ENCODE data around the gene MED13L. TPM values are rescaled to one million over a fixed set of nuclear protein-coding genes. Genes with fewer than 3 reads are reported as not detected.
A peak's percentile ranks its signal among the peaks of the same experiment; 100 is the strongest.

Gene MED13L
- total RNA-seq, 1 experiment from 2014 or later, result 69.5 TPM

DNA sequence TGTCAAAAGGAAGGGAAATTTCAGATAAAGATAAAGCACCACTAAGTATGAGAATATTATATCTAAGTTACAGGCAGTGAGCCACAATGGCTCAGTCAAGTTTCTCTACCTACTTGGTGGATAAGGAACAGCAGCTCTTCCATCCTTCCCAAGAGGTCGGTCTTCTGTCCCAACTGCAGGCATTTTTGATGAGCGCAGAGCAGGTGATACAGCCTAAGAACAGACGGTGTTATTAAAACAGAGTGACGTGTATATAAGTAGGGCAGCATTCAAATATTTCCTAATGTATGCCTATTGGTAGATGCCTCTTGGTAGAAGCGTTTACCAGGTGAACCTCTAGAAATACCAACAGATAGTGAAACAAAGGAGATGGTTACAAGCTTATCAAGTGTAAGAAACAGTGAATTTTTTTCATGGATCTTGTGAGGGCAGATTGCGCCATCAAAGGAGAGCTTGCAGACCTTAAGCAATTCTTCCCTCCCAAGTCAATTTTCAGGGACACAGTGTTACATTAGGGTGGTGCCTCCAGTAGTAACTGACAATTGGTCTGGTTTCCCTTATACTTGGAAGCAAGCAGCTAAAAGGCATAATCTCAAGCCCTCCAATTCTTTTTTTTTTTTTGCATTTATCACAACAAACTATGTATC lies 274.5 kb downstream of the MED13L start:
- H3K4me3 ChIP-seq, result no peak overlapping the region
- H3K4me1 ChIP-seq (replicated peaks), result peaks cover 10% of the 10 kb centered on the region
- H3K9me3 ChIP-seq (replicated peaks), result no peaks in the 10 kb centered on the region
- no peak for DNase-seq (ENCODE audit: low read depth in 1 of 2, low spot score in 2 of 2)
- H3K36me3 ChIP-seq, result peaks cover 56% of the 10 kb centered on the region
- no peaks in the 10 kb centered on the region for H3K27me3 ChIP-seq (replicated peaks)
- H3K27ac ChIP-seq, result no peak overlapping the region

DNA sequence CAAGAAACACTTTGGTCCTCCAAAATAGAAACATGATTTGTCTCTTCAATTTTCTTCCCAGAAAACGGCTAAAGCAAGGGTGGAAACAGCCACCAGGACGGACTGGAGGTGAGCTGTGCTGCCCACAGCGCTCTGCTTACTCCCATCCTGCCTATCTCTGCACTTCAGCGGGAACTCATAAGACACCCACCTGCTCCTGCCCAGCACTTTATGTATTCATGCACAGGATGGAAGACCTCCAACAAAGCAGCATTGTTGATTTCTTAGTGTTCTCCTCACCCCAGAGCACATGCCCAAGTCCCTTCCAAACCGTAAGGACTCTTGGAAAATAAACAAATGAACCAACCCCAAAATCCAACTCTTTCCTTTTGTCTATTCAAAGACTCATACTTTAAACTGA lies 277.2 kb downstream of the MED13L start:
- no peaks in the 10 kb centered on the region for H3K9me3 ChIP-seq (replicated peaks)
- no peak overlapping the region for H3K27ac ChIP-seq
- H3K36me3 ChIP-seq, result peaks cover 50% of the 10 kb centered on the region
- H3K4me1 ChIP-seq (replicated peaks), result peaks cover 10% of the 10 kb centered on the region
- no peaks in the 10 kb centered on the region for H3K27me3 ChIP-seq (replicated peaks)
- H3K4me3 ChIP-seq, result no peak overlapping the region
- peak in 1 of 2 experiments; percentile 18 for DNase-seq (ENCODE audit: low read depth in 1 of 2, low spot score in 2 of 2)

DNA sequence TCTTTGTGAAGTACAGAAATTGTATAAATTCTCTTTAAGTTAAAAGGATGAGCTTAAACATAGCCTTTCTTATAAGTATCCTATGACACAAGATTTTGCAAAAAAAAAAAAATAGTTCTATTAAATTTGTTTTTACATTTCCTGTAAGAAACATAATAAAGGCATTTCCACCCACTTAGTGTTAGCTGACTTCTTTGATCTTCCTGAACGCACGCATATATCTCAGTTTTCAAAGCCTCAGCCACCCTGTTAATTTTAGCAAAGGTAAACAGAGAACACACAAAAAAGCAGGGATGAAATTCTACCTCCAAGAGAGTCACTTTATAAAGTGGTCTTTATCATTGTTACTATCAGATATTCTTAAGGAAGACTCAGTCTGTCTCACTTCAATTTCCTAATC lies 277.9 kb downstream of the MED13L start:
- H3K9me3 ChIP-seq (replicated peaks), result no peaks in the 10 kb centered on the region
- no peak overlapping the region for H3K27ac ChIP-seq
- no peak for DNase-seq (ENCODE audit: low read depth in 1 of 2, low spot score in 2 of 2)
- H3K4me3 ChIP-seq, result no peak overlapping the region
- H3K36me3 ChIP-seq, result peaks cover 52% of the 10 kb centered on the region
- peaks cover 10% of the 10 kb centered on the region for H3K4me1 ChIP-seq (replicated peaks)
- no peaks in the 10 kb centered on the region for H3K27me3 ChIP-seq (replicated peaks)

DNA sequence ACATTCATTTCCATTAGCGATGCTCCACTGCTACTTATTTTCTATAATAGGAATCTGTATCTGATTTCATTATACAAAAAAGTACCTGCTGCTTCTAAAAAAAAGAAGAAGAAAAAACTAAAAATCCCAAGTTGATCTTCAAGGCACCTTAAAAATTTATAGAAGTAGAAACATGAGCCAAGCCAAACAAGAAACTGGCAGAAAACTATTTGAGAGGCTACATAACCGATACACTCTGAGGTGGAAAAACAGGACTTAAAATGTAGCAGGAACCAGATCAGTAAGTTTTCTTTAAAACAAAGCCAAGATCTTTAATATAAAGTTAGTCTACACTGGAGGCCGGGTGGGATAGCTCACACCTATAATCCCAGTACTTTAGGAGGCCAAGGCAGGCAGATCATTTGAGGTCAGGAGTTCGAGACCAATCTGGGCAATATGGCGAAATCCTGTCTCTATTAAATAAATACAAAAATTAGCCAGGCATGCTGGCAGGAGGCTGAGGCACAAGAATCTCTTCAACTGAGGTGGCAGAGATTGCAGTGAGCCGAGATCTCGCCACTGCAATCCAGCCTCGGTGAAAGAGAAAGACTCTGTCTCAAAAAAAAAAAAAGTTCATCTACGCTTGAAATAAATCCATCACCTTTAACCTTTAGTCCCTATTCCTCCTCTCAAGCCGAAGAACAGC lies 278.6 kb downstream of the MED13L start:
- H3K9me3 ChIP-seq (replicated peaks), result no peaks in the 10 kb centered on the region
- H3K4me1 ChIP-seq (replicated peaks), result peaks cover 10% of the 10 kb centered on the region
- no peak overlapping the region for H3K27ac ChIP-seq
- no peak overlapping the region for H3K4me3 ChIP-seq
- H3K27me3 ChIP-seq (replicated peaks), result no peaks in the 10 kb centered on the region
- no peak for DNase-seq (ENCODE audit: low read depth in 1 of 2, low spot score in 2 of 2)
- peaks cover 49% of the 10 kb centered on the region for H3K36me3 ChIP-seq

DNA sequence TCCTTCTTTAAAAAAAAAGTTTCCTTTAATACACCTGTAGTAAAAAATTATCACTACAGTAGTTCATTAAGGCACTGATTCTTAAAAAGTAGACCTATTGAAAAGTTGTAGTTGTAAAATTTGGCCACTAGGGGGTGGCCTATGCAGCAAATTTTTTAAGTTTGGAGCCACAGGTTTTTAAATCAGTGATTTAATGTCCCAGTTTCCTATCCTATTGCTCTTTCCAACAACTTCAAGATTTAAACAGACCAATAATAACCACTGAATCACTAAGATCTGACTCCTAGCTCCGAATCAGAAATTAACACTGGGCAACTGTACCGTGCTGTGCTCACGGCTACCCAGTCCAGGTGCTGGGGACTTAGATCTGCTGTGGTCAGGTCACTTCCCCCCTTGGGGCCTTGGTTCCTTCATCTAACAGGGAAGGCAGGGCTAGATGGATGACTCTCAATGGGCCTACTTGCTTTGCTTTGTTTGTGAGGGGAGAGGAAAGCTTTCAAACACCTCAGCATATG lies 279.3 kb downstream of the MED13L start:
- no peaks in the 10 kb centered on the region for H3K9me3 ChIP-seq (replicated peaks)
- peaks cover 10% of the 10 kb centered on the region for H3K4me1 ChIP-seq (replicated peaks)
- no peak overlapping the region for H3K27ac ChIP-seq
- H3K36me3 ChIP-seq, result peaks cover 53% of the 10 kb centered on the region
- DNase-seq (ENCODE audit: low read depth in 1 of 2, low spot score in 2 of 2), result peak in 1 of 2 experiments; percentile 38
- no peak overlapping the region for H3K4me3 ChIP-seq
- H3K27me3 ChIP-seq (replicated peaks), result no peaks in the 10 kb centered on the region

DNA sequence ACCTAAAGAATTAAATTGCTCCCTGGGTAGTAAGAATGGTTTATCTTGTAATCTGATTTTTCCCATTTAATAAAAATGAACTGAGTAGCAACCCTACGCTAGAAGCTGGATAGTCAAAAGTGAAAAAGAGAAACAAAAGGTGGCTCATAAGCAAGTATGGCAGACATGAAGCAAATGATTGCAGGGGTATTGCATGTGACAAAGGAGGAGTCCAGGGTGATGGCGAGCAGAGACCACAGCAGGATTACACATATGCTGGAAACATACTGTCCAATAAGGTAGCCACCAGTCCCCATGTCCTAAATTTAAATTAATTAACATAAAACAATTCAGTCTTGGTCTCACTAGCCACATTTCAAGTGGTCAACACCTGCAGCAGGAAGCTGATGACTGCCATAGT lies 283.8 kb downstream of the MED13L start:
- H3K4me3 ChIP-seq, result no peak overlapping the region
- DNase-seq (ENCODE audit: low read depth in 1 of 2, low spot score in 2 of 2), result no peak
- peaks cover 65% of the 10 kb centered on the region for H3K36me3 ChIP-seq
- no peaks in the 10 kb centered on the region for H3K27me3 ChIP-seq (replicated peaks)
- no peak overlapping the region for H3K27ac ChIP-seq
- no peaks in the 10 kb centered on the region; the same call in 1 of the 2 replicates for H3K4me1 ChIP-seq (replicated peaks)
- no peaks in the 10 kb centered on the region for H3K9me3 ChIP-seq (replicated peaks)

DNA sequence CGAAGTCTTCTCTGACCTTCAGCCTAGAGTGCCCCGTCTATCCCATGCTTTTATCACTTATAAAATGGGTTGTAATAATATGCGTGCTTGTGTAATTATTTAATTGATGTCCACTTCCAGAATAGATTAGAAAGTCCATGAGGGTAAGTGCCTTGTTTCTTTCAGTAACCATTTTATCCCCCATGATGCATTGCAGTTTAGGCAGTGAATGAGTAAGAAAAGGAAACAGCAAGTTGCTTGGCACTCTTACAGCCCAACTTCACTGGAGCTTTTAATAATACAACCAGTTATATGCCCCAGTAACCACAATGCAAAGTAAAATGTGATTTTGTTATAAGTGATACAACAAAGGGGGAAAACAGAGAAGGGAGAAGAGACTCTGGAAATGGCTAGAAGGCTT lies 287.3 kb downstream of the MED13L start:
- Histone ChIP-seq H3K27me3 (replicated peaks) (no peaks in the 10 kb centered on the region), H3K36me3 (peaks cover 67% of the 10 kb centered on the region), H3K4me1 (replicated peaks) (no peaks in the 10 kb centered on the region; the same call in 1 of the 2 replicates), H3K4me3 (no peak overlapping the region), H3K9me3 (replicated peaks) (no peaks in the 10 kb centered on the region), H3K27ac (no peak overlapping the region)
- DNase-seq (ENCODE audit: low read depth in 1 of 2, low spot score in 2 of 2), result no peak

DNA sequence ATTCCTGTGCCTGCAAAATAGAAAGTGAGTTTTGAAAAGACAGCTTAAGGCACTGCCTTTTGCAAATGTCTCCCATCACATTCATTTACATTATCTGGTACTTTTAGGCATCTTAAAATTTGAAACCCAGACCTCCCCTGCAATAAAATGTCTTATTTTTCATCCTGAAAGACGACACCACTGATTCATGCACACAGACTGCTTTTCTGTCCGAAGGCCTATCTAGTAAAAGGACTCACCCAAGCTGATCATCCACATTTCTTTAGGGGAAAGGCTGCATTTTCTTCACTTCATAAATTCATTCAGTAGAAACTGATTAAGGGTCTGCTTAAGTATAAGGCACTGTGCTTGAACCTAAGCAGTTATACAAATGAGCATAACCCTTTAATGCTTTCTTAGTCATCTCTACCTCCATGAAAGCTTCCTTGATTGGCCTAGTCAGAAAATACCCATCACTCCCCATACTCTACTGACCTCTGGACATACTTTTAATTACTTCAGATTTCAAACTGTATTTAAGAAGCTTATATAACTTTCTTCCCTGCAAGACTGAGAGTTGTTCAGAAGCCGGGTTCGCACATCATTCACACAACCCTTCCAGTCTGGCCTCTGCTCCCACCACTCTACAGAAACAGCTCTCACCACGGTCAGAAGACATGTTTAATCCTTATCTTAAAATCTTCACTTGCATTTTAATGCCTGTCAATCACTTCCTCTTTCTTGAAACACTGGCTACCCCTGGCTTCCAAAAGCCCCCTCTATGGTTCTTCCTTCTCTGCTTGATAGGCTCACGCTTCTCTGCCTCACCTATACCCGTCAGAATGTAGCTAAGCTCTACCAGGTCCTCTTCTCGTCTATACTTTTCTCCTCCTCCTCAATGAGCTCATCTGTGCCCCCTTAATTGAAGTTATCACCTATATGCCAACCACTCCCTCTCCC lies 288.6 kb downstream of the MED13L start:
- no peak for DNase-seq (ENCODE audit: low read depth in 1 of 2, low spot score in 2 of 2)
- H3K4me1 ChIP-seq (replicated peaks), result no peaks in the 10 kb centered on the region; the same call in 1 of the 2 replicates
- peaks cover 68% of the 10 kb centered on the region for H3K36me3 ChIP-seq
- H3K4me3 ChIP-seq, result no peak overlapping the region
- no peaks in the 10 kb centered on the region for H3K9me3 ChIP-seq (replicated peaks)
- no peak overlapping the region for H3K27ac ChIP-seq
- H3K27me3 ChIP-seq (replicated peaks), result no peaks in the 10 kb centered on the region

DNA sequence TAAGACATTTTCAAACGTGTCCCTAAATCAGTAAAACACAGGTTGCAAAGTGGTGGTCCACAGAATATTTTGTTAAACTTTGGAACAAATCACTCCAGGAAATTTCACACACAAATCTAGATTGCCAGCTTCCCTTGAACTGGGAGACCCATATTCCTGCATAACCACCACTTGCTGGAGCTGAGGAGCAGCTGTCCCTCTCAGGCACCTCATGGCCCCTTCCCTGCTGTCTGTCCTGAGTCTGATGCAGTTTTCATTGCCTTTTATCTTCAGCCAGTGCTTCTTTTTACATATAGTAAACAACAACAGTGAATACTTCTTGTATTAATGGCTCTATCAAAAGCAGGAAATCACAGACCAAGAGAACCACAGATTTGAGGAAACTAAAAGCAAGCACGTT lies 289.3 kb downstream of the MED13L start:
- Histone ChIP-seq H3K4me3 (no peak overlapping the region), H3K9me3 (replicated peaks) (no peaks in the 10 kb centered on the region), H3K27ac (no peak overlapping the region), H3K36me3 (peaks cover 71% of the 10 kb centered on the region), H3K27me3 (replicated peaks) (no peaks in the 10 kb centered on the region), H3K4me1 (replicated peaks) (no peaks in the 10 kb centered on the region; the same call in 1 of the 2 replicates)
- no peak for DNase-seq (ENCODE audit: low read depth in 1 of 2, low spot score in 2 of 2)

DNA sequence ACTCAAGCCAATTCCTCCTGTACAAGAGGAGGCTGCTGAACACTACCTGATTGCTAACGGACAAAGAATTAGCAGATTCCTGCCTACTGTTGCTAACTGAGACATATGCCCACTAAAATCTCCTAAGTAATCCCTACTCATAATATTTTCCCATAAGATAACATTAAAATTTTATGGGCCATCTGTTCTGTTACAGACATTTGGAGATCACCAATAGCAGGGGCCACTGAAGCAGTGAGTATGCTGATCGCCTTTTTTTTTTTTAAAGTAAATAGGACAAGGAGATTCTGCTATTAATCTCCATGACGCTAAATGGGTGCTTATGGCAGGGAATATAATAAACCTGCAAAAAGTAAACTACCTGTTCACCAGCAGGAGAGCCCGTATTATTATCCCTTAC lies 292.9 kb downstream of the MED13L start:
- H3K4me1 ChIP-seq (replicated peaks), result no peaks in the 10 kb centered on the region; the same call in 1 of the 2 replicates
- H3K36me3 ChIP-seq, result peaks cover 71% of the 10 kb centered on the region
- no peaks in the 10 kb centered on the region for H3K27me3 ChIP-seq (replicated peaks)
- DNase-seq (ENCODE audit: low read depth in 1 of 2, low spot score in 2 of 2), result no peak
- no peaks in the 10 kb centered on the region for H3K9me3 ChIP-seq (replicated peaks)
- H3K4me3 ChIP-seq, result no peak overlapping the region
- no peak overlapping the region for H3K27ac ChIP-seq

DNA sequence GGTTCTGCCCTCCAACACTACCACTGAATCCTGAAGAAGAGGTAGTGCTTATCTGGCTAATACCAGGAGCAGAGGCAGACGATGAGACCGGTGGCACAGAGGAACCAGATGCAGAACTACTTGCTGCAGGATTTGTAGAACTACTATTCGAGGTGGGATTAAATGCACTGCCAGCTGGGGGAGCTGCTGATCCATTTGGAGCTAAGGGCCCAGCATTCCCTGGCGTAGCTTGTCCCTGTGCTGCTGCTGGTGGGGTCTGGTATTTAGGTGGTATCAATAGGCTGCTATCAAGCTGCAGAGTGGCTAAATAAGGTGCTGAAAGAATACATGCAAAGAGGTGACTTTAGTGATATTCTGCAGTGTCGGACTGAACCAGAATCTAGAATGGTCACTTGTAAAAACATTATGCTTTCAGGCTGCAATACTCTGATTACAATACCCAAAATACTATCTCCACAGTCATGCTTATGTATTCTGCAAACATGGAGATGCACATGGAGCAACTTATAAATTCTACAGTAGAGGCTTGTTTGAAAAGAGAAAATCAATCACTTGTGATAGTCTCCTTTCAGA lies 294.2 kb downstream of the MED13L start:
- Histone ChIP-seq H3K4me1 (replicated peaks) (no peaks in the 10 kb centered on the region), H3K9me3 (replicated peaks) (no peaks in the 10 kb centered on the region), H3K27ac (no peak overlapping the region), H3K27me3 (replicated peaks) (no peaks in the 10 kb centered on the region), H3K36me3 (peaks cover 75% of the 10 kb centered on the region), H3K4me3 (no peak overlapping the region)
- DNase-seq (ENCODE audit: low read depth in 1 of 2, low spot score in 2 of 2), result no peak

DNA sequence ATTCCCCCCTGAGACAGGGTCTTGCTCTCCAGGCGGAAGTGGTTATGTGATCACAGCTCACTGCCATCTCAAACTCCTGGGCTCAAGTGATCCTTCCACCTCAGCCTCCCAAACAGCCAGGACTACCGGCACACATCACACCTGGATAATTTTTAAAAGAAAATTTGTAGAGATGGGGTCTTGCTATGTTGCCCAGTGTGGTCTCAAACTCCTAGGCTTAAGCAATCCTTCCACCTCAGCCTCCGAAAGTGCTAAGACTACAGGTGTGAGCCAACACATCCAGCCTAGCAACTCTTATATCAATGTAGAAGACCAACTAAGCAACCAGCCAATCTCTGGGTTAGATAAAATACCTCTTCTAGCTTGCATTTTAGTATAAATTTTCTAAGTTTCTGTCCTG lies 297.2 kb downstream of the MED13L start:
- H3K4me3 ChIP-seq, result no peak overlapping the region
- no peaks in the 10 kb centered on the region for H3K9me3 ChIP-seq (replicated peaks)
- DNase-seq (ENCODE audit: low read depth in 1 of 2, low spot score in 2 of 2), result no peak
- H3K27me3 ChIP-seq (replicated peaks), result no peaks in the 10 kb centered on the region
- no peaks in the 10 kb centered on the region for H3K4me1 ChIP-seq (replicated peaks)
- no peak overlapping the region for H3K27ac ChIP-seq
- peaks cover 58% of the 10 kb centered on the region for H3K36me3 ChIP-seq

DNA sequence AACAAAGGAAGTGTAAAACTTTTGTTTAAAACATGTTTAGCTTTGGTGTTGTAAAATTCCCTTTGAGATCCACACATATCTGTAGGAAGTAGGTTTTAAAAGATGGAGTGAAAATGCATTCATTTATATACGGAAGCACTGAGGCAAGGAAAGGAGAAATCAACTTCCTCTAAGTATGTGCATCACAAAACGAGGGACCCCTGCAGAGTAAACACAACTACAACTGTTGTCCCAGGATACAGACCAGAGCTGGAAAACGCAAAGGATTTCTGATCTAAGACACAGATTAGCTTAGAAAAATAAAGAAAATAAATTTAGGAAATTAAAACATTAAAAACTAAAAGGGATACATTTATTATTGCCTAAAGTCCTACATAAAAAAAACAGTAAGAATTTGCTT lies 297.6 kb downstream of the MED13L start:
- Histone ChIP-seq H3K27ac (no peak overlapping the region), H3K9me3 (replicated peaks) (no peaks in the 10 kb centered on the region), H3K27me3 (replicated peaks) (no peaks in the 10 kb centered on the region), H3K4me3 (no peak overlapping the region), H3K4me1 (replicated peaks) (no peaks in the 10 kb centered on the region), H3K36me3 (peaks cover 59% of the 10 kb centered on the region)
- no peak for DNase-seq (ENCODE audit: low read depth in 1 of 2, low spot score in 2 of 2)

Measured in SJSA1 (cell line).